Ovary (tissue), 10 donors: ENCODE data around the gene MYLIP. TPM values are rescaled to one million over a fixed set of nuclear protein-coding genes. Genes with fewer than 3 reads are reported as not detected.

ENCODE experiments used
- DNase-seq, 5 donors: peaks; one replicate each; pipeline ENCODE4 v3.0.0-alpha.2; 2019 to 2020
- H3K27ac ChIP-seq, 2 donors: fragments of 200-600 bp; one replicate each; pipeline versions ENCODE4 v1.5.1 to v1.8.0; 2019 to 2022
- H3K27me3 ChIP-seq: fragments of 200-600 bp; one replicate; pipeline ENCODE4 v1.8.0; 2022
- H3K36me3 ChIP-seq: fragments of 200-600 bp; sonication (generic); one replicate; pipeline ENCODE4 v1.5.1; 2019
- H3K4me1 ChIP-seq: one replicate; pipeline ENCODE4 v1.8.1; 2013; ENCODE audit warnings: mild to moderate bottlenecking, moderate library complexity; ENCODE audit not compliant: insufficient read depth
- H3K4me3 ChIP-seq: fragments of 200-600 bp; sonication (generic); one replicate; pipeline ENCODE4 v1.5.1; 2017
- H3K9me3 ChIP-seq, 2 donors: fragments of 200-600 bp in 1 of 2; sonication (generic) in 1 of 2; one replicate each; pipeline versions ENCODE4 v1.5.1 to v1.8.1; 2013 to 2019; ENCODE audit warnings: mild to moderate bottlenecking in 1 of 2, moderate library complexity in 1 of 2
- EP300 ChIP-seq: sonication (generic); formaldehyde crosslinking; IDR thresholded peaks from one replicate; pipeline ENCODE4 v1.6.1; 2017; ENCODE audit warnings: antibody characterized with exemption
- POLR2A ChIP-seq: fragments of 450-650 bp; IDR thresholded peaks from one replicate; pipeline ENCODE4 v1.6.1; 2017; ENCODE audit warnings: antibody characterized with exemption, mild to moderate bottlenecking, moderate library complexity
- WGBS, 3 donors: extraction: QIAGEN DNeasy Blood & Tissue Kit in 1 of 3; methylation state at CpG; one replicate each; pipeline versions ENCODE4 v1.1.5 to v1.1.7; 2013 to 2017; 5-methylcytosine and 5-hydroxymethylcytosine counted together
- intact Hi-C, 4 donors: fragments of 100-400 bp; cut with DNase I; formaldehyde crosslinking; loops; one replicate each; pipeline versions ENCODE4 v1.11.0 to v1.15.1; 2022 to 2023
- long read RNA-seq, 3 donors: library from polyadenylated mRNA in 2 of 3; unstranded in 2 of 3; transcript quantifications; one replicate each; pipeline ENCODE4 v2.0.0 and lab custom pipeline, GENCODE V29; 2021 to 2026
- polyA plus RNA-seq, 2 donors: library from polyadenylated mRNA; stranded (reverse); fragments of 200-250 nt in 1 of 2; fragments of 350-450 nt in 1 of 2; fragmentation: Illumina TruSeq in 1 of 2; extraction: RNeasy Lipid Tissue Mini Kit (QIAGEN cat#74804) in 1 of 2; gene quantifications; one replicate each; pipeline ENCODE4 v1.2.3, GENCODE V29; 2013 to 2014
- total RNA-seq, 7 donors: library from RNA; depleted of rRNA in 2 of 7; stranded (reverse); fragments of >200 nt in 2 of 7; fragmentation: NEBNext Ultra II Directional in 3 of 7; extraction: Animal tissue kit (Norgen Biotek cat#: 25700) in 3 of 7; gene quantifications; one replicate each; pipeline versions ENCODE4 v1.1.0 to v1.2.4, GENCODE V29; 2016 to 2023
- TF ChIP-seq, protein P1 (sequence below), 3 donors: fragments of 450-650 bp in 2 of 3; fragments of 200-600 bp in 1 of 3; IDR thresholded peaks; one replicate each; pipeline versions ENCODE4 v1.5.1 to v1.8.0; 2016 to 2022; ENCODE audit warnings: antibody characterized with exemption in 3 of 3, mild to moderate bottlenecking in 1 of 3
- donor health status: DM: no; HTN: no; CAD: no; lungs with moderate emphysema.
- donor health status: DM: no; HTN: no; CAD: no.
- donor health status: Bipolar disorder and iron deficiency.
- donor health status: DM: yes; HTN: yes; CAD: no.
- donor health status: DM: no; HTN: no; CAD: no.
- donor health status: DM: yes; HTN: yes; CAD: no.

MYLIP gene
- total RNA-seq (10 to 100 TPM; 11.0 to 45.4 (median 34.3) TPM), polyA plus RNA-seq (10 to 100 TPM; 39.3 to 41.0 TPM)
- long read RNA-seq, donor 1, transcript MYLIP-202 (7 exons, 1,666 nt): major isoform, 5 of 14 reads
- long read RNA-seq, donor 1, partial matches to known transcripts: 5 of 14 reads
- long read RNA-seq, donor 1, other reads (novel, unspliced or antisense): 4 of 14 reads
- long read RNA-seq, donor 2, transcript MYLIP-202 (7 exons, 1,666 nt): major isoform, 5 of 5 reads
- long read RNA-seq, donor 2, partial matches to known transcripts: 0 of 5 reads
- long read RNA-seq, donor 2, other reads (novel, unspliced or antisense): 0 of 5 reads
- long read RNA-seq, donor 3, transcript MYLIP-202 (7 exons, 1,666 nt): major isoform, 32 of 49 reads
- long read RNA-seq, donor 3, partial matches to known transcripts: 7 of 49 reads
- long read RNA-seq, donor 3, other reads (novel, unspliced or antisense): 8 of 49 reads

GRCh38 chr6:16128759-16129622 lies at the start of gene MYLIP:
TSS of gene MYLIP (plus strand) at chr6:16129086. CDS start at chr6:16129323, 237 bp downstream.
- Histone ChIP-seq H3K27me3 (no peaks in the 10 kb centered on the region), H3K9me3 (no peaks in the 10 kb centered on the region), H3K4me1 (peaks cover 3% of the 10 kb centered on the region), H3K27ac (peak within 1 kb of the TSS; percentile 70 to 96), H3K4me3 (peak within 1 kb of the TSS; percentile 96), H3K36me3 (no peaks in the 10 kb centered on the region)
- DNase-seq: peak; percentile 97 to 98 (median 98)
- 1% methylated on average over 63 to 95 of the region's 95 CpGs for WGBS, 3 donors
- no peak for TF ChIP-seq EP300
- peak; percentile 96 for TF ChIP-seq POLR2A
- TF ChIP-seq, protein P1, sequence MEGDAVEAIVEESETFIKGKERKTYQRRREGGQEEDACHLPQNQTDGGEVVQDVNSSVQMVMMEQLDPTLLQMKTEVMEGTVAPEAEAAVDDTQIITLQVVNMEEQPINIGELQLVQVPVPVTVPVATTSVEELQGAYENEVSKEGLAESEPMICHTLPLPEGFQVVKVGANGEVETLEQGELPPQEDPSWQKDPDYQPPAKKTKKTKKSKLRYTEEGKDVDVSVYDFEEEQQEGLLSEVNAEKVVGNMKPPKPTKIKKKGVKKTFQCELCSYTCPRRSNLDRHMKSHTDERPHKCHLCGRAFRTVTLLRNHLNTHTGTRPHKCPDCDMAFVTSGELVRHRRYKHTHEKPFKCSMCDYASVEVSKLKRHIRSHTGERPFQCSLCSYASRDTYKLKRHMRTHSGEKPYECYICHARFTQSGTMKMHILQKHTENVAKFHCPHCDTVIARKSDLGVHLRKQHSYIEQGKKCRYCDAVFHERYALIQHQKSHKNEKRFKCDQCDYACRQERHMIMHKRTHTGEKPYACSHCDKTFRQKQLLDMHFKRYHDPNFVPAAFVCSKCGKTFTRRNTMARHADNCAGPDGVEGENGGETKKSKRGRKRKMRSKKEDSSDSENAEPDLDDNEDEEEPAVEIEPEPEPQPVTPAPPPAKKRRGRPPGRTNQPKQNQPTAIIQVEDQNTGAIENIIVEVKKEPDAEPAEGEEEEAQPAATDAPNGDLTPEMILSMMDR (IDR thresholded peaks at IDR 0.05): peak; percentile 59 to 73 (median 67)
- intact Hi-C loops: loop anchor here in 2 of 4 donors (5.0 to 10.0 kb wide), 2 partner anchors 434 to 437 kb away; no protein-coding TSS in a partner anchor

DNA sequence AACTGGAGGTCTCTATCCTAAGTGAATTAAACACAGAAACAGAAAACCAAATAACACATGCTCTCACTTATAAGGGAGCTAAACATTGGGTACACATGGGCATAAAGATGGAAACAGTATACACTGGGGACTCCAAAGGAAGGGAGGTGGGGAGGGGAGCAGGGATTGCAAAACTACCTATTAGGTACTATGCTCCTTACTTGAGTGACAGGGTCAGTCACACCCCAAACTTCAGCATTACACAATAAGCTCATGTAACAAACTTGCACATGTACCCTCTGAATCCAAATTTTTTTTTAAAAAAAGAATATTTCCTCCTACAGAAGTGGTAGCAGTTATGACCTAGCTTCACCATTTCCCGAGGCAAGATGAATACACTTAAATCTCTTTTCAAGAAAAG lies 49.5 kb upstream of the MYLIP start:
- no peak for DNase-seq
- TF ChIP-seq, protein P1 (IDR thresholded peaks at IDR 0.05): no peak
- no peak for TF ChIP-seq EP300
- TF ChIP-seq POLR2A: no peak
- intact Hi-C loops: no loop called here
- H3K27me3 ChIP-seq: no peaks in the 10 kb centered on the region
- H3K36me3 ChIP-seq: no peaks in the 10 kb centered on the region
- H3K9me3 ChIP-seq: no peaks in the 10 kb centered on the region
- no peak overlapping the region for H3K4me3 ChIP-seq
- H3K4me1 ChIP-seq: no peaks in the 10 kb centered on the region
- 31 to 79% (median 36%) methylated on average over 1 of the region's 1 CpG for WGBS, 3 donors
- no peak overlapping the region for H3K27ac ChIP-seq

GRCh38 chr6:16080204-16080603 lies 48.7 kb upstream of the MYLIP start:
- Histone ChIP-seq H3K4me1 (no peaks in the 10 kb centered on the region), H3K27me3 (no peaks in the 10 kb centered on the region), H3K4me3 (no peak overlapping the region), H3K36me3 (no peaks in the 10 kb centered on the region), H3K27ac (no peak overlapping the region), H3K9me3 (no peaks in the 10 kb centered on the region)
- intact Hi-C loops: no loop called here
- TF ChIP-seq EP300 (no peak), POLR2A (no peak)
- TF ChIP-seq, protein P1 (IDR thresholded peaks at IDR 0.05): no peak
- 23 to 42% (median 38%) methylated on average over 1 of the region's 1 CpG for WGBS, 3 donors
- no peak for DNase-seq

DNA sequence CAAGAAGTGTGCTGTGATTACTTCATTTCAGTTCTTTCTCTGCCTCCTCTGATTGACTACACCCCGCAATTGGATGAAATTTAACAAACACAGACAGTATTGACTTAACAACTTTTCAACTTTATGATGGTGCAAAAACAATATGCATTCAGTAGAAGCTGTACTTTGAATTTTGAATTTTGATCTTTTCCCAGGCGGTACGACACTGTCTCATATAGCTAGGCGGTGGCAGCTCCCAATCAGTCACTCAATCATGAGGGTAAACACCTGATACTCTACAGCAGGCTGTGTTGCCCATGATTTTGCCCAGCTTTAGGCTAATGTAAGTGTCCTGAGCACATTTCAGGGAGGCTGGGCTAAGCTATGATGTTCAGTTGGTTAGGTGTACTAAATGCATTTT lies 47.6 kb upstream of the MYLIP start:
- H3K27me3 ChIP-seq: no peaks in the 10 kb centered on the region
- H3K4me1 ChIP-seq: no peaks in the 10 kb centered on the region
- no peak overlapping the region for H3K4me3 ChIP-seq
- WGBS, 3 donors: 95 to 100% (median 97%) methylated on average over 4 of the region's 4 CpGs
- H3K9me3 ChIP-seq: no peaks in the 10 kb centered on the region
- intact Hi-C loops: no loop called here
- no peaks in the 10 kb centered on the region for H3K36me3 ChIP-seq
- no peak overlapping the region for H3K27ac ChIP-seq
- TF ChIP-seq, protein P1 (IDR thresholded peaks at IDR 0.05): no peak
- no peak for TF ChIP-seq EP300
- TF ChIP-seq POLR2A: no peak
- no peak for DNase-seq
